Measurements from ENCODE around the gene HNRNPA2B1.

HNRNPA2B1 gene

DNA sequence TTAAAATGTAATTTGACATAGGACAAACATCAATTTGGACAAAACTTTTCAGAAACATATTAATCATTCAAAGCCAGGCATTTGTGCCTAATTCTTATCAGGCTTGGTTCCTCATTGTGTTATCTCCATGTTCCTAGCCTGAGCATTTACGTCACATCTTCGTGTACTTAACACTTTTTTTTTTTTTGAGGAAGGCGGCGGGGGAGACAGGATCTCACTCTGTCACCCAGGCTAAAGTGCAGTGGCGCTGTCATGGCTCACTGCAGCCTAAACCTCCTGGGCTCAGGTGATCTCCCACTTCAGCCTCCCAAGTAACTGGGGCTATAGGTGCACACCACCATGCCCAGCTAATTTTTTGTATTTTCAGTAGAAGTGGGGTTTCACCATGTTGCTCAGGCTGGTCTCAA lies 19.8 kb downstream of the HNRNPA2B1 start:
- no peak overlapping the region for H3K27ac ChIP-seq (ENCODE audit: low read depth, low read length)
- no peak for TF ChIP-seq CTCF (IDR thresholded peaks at IDR 0.05; ENCODE audit: low read depth, low read length, poor library complexity, severe bottlenecking)
- TF ChIP-seq EZH2phosphoT487 (IDR thresholded peaks at IDR 0.05; ENCODE audit: borderline replicate concordance, low read length): no peak
- no peak overlapping the region for H3K4me2 ChIP-seq (ENCODE audit: low read length)
- no peaks in the 10 kb centered on the region for H3K27me3 ChIP-seq (ENCODE audit: control insufficient read depth, low read length)
- no peaks in the 10 kb centered on the region for H3K9me3 ChIP-seq (ENCODE audit: control insufficient read depth, insufficient read depth, low read length)
- peaks cover 25% of the 10 kb centered on the region for H3K36me3 ChIP-seq (ENCODE audit: control insufficient read depth, low read length)
- no peaks in the 10 kb centered on the region for H3K9me2 ChIP-seq (replicated peaks; ENCODE audit: control insufficient read depth, low read length)
- H4K20me1 ChIP-seq (ENCODE audit: control insufficient read depth, insufficient read depth, low read depth, low read length): no peaks in the 10 kb centered on the region
- no peak overlapping the region for H3K4me3 ChIP-seq (ENCODE audit: low read length)
- H3K79me2 ChIP-seq (ENCODE audit: control insufficient read depth, low read length): no peaks in the 10 kb centered on the region
- no peaks in the 10 kb centered on the region for H3K4me1 ChIP-seq (ENCODE audit: control insufficient read depth, low read length)
- peaks cover 58% of the 10 kb centered on the region for H3F3A ChIP-seq (ENCODE audit: control insufficient read depth, insufficient read depth)

DNA sequence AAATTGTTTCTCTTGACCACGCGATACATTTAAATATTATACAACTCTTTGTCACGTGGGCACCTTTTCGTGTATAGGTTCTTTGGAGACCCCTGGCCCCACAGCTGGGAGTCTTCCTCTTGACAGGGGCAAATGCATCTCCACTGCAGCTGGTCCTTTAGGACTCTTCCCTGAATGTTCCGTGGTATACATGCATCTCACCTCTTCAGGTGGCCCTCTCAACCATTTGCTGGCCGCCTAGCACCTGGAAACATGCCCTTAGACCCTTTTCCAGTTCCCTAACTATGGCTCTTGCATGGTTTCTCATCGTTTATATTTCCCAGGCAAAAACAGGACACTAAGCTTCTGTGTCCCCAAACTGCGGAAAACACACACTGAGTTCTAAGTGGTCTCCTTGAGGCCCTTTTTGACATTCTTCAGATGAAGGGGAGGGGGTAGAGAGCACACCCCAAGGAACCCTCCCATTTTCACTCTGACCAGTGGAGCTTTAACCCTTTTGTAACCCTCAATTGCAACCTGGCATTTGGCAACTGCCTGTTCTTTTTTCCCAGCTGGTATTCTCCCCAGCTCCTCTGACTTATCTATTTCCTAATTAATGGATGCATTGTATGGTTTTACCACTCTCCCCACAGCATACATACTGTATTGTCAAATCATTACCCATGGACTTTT lies 20.6 kb downstream of the HNRNPA2B1 start:
- H4K20me1 ChIP-seq (ENCODE audit: control insufficient read depth, insufficient read depth, low read depth, low read length): no peaks in the 10 kb centered on the region
- H3K27ac ChIP-seq (ENCODE audit: low read depth, low read length): no peak overlapping the region
- H3K9me2 ChIP-seq (replicated peaks; ENCODE audit: control insufficient read depth, low read length): no peaks in the 10 kb centered on the region
- no peaks in the 10 kb centered on the region for H3K9me3 ChIP-seq (ENCODE audit: control insufficient read depth, insufficient read depth, low read length)
- H3F3A ChIP-seq (ENCODE audit: control insufficient read depth, insufficient read depth): peaks cover 50% of the 10 kb centered on the region
- no peaks in the 10 kb centered on the region for H3K4me1 ChIP-seq (ENCODE audit: control insufficient read depth, low read length)
- no peak overlapping the region for H3K4me2 ChIP-seq (ENCODE audit: low read length)
- TF ChIP-seq CTCF (IDR thresholded peaks at IDR 0.05; ENCODE audit: low read depth, low read length, poor library complexity, severe bottlenecking) (no peak), EZH2phosphoT487 (IDR thresholded peaks at IDR 0.05; ENCODE audit: borderline replicate concordance, low read length) (no peak)
- no peaks in the 10 kb centered on the region for H3K27me3 ChIP-seq (ENCODE audit: control insufficient read depth, low read length)
- H3K79me2 ChIP-seq (ENCODE audit: control insufficient read depth, low read length): no peaks in the 10 kb centered on the region
- H3K4me3 ChIP-seq (ENCODE audit: low read length): no peak overlapping the region
- H3K36me3 ChIP-seq (ENCODE audit: control insufficient read depth, low read length): peaks cover 17% of the 10 kb centered on the region

GRCh38 chr7:26179422-26179821 lies 21.1 kb downstream of the HNRNPA2B1 start:
- Histone ChIP-seq H3K4me3 (ENCODE audit: low read length) (no peak overlapping the region), H4K20me1 (ENCODE audit: control insufficient read depth, insufficient read depth, low read depth, low read length) (0 out of 2 replicates have a peak, but pooled peaks cover under 1% of the 10 kb centered on the region), H3K36me3 (ENCODE audit: control insufficient read depth, low read length) (peaks cover 14% of the 10 kb centered on the region), H3F3A (ENCODE audit: control insufficient read depth, insufficient read depth) (peaks cover 44% of the 10 kb centered on the region), H3K79me2 (ENCODE audit: control insufficient read depth, low read length) (peaks cover 4% of the 10 kb centered on the region), H3K27ac (ENCODE audit: low read depth, low read length) (no peak overlapping the region), H3K4me1 (ENCODE audit: control insufficient read depth, low read length) (no peaks in the 10 kb centered on the region), H3K4me2 (ENCODE audit: low read length) (no peak overlapping the region), H3K9me2 (replicated peaks; ENCODE audit: control insufficient read depth, low read length) (no peaks in the 10 kb centered on the region), H3K9me3 (ENCODE audit: control insufficient read depth, insufficient read depth, low read length) (no peaks in the 10 kb centered on the region), H3K27me3 (ENCODE audit: control insufficient read depth, low read length) (no peaks in the 10 kb centered on the region)
- TF ChIP-seq CTCF (IDR thresholded peaks at IDR 0.05; ENCODE audit: low read depth, low read length, poor library complexity, severe bottlenecking): no peak
- TF ChIP-seq EZH2phosphoT487 (IDR thresholded peaks at IDR 0.05; ENCODE audit: borderline replicate concordance, low read length): no peak

Data from DOHH2 (cell line).